WTC11 (cell line): ENCODE results near the gene IRF4. TPM values are rescaled to one million over a fixed set of nuclear protein-coding genes. Genes with fewer than 3 reads are reported as not detected.

Experiments used
- ATAC-seq: fragments of 200-7000 bp; cut with Tn5 transposase; 2 replicates; pipeline ENCODE4 v1.10.0; 2021; ENCODE audit warnings: mild to moderate bottlenecking, moderate library complexity
- CTCF ChIA-PET: fragments of 300-600 bp; sonication (Branson Sonifier 250); formaldehyde crosslinking; loops from one replicate; lab custom pipeline; 2021; ENCODE audit warnings: antibody characterized with exemption; lab: Charles Lee
- POLR2A ChIA-PET: fragments of 350-600 bp; sonication (Branson Sonifier 250); formaldehyde crosslinking; loops from one replicate; lab custom pipeline; 2021; ENCODE audit warnings: antibody characterized with exemption; lab: Charles Lee
- DNase-seq: peaks from one replicate; pipeline ENCODE4 v3.0.0; 2021; ENCODE audit warnings: low spot score
- H3K27ac Mint-ChIP-seq: 2 replicates; pipeline ENCODE4 v1.8.0; 2021; ENCODE audit warnings: mixed read lengths
- H3K27me3 Mint-ChIP-seq: 2 replicates; pipeline ENCODE4 v1.8.0; 2021; ENCODE audit warnings: low read depth, mild to moderate bottlenecking, moderate library complexity, mixed read lengths
- H3K36me3 Mint-ChIP-seq: 2 replicates; pipeline ENCODE4 v1.8.0; 2021; ENCODE audit warnings: mixed read lengths
- H3K4me1 Mint-ChIP-seq: 2 replicates; pipeline ENCODE4 v1.8.0; 2022; ENCODE audit warnings: mixed read lengths
- H3K4me3 Mint-ChIP-seq: 2 replicates; pipeline ENCODE4 v1.8.0; 2021; ENCODE audit warnings: mild to moderate bottlenecking, moderate library complexity, mixed read lengths
- H3K9me3 Mint-ChIP-seq: 2 replicates; pipeline ENCODE4 v1.8.0; 2021; ENCODE audit warnings: mixed read lengths
- AFF4 ChIP-seq: sonication (generic); formaldehyde crosslinking; IDR thresholded peaks from 2 replicates; pipeline ENCODE4 v1.8.1; 2023; ENCODE audit warnings: mild to moderate bottlenecking, missing genetic modification reagents, borderline replicate concordance
- AR ChIP-seq: fragments of 250-450 bp; sonication (Bioruptor Pico); IDR thresholded peaks from 2 replicates; pipeline ENCODE4 v1.9.0; 2021; ENCODE audit warnings: mild to moderate bottlenecking
- ATF1 ChIP-seq: sonication (generic); formaldehyde crosslinking; IDR thresholded peaks from 2 replicates; pipeline ENCODE4 v1.8.1; 2023; ENCODE audit warnings: mild to moderate bottlenecking, moderate library complexity, missing genetic modification reagents
- CREB1 ChIP-seq: sonication (generic); formaldehyde crosslinking; IDR thresholded peaks from 2 replicates; pipeline ENCODE4 v1.8.0; 2023; ENCODE audit warnings: mild to moderate bottlenecking, missing genetic modification reagents
- ETV6 ChIP-seq: sonication (generic); formaldehyde crosslinking; IDR thresholded peaks from 2 replicates; pipeline ENCODE4 v1.8.1; 2022; ENCODE audit warnings: mild to moderate bottlenecking, missing genetic modification reagents
- GRHL2 ChIP-seq: fragments of 250-450 bp; sonication (Bioruptor Pico); IDR thresholded peaks from 2 replicates; pipeline ENCODE4 v1.8.0; 2022; ENCODE audit warnings: mild to moderate bottlenecking, moderate library complexity; ENCODE audit not compliant: insufficient replicate concordance, severe bottlenecking
- GTF2I ChIP-seq: fragments of 250-450 bp; sonication (Bioruptor Pico); conservative IDR thresholded peaks from 2 replicates; pipeline ENCODE4 v1.4.0; 2021; ENCODE audit warnings: mild to moderate bottlenecking
- HMGA2 ChIP-seq: fragments of 250-450 bp; sonication (Bioruptor Pico); IDR thresholded peaks from 2 replicates; pipeline ENCODE4 v1.4.0; 2021; ENCODE audit warnings: mild to moderate bottlenecking, moderate library complexity
- IRF2 ChIP-seq: sonication (generic); formaldehyde crosslinking; IDR thresholded peaks from 2 replicates; pipeline ENCODE4 v1.8.0; 2022; ENCODE audit warnings: low read depth, missing genetic modification reagents, borderline replicate concordance
- JAZF1 ChIP-seq: fragments of 250-450 bp; sonication (Bioruptor Pico); IDR thresholded peaks from 2 replicates; pipeline ENCODE4 v1.9.0; 2021; ENCODE audit warnings: moderate library complexity, mild to moderate bottlenecking, inconsistent platforms
- JUN ChIP-seq: sonication (generic); formaldehyde crosslinking; IDR thresholded peaks from 2 replicates; pipeline ENCODE4 v1.8.0; 2023; ENCODE audit warnings: mild to moderate bottlenecking, missing genetic modification reagents
- MAX ChIP-seq: sonication (generic); formaldehyde crosslinking; IDR thresholded peaks from 2 replicates; pipeline ENCODE4 v1.8.0; 2022; ENCODE audit warnings: mild to moderate bottlenecking, missing genetic modification reagents
- MYBL2 ChIP-seq: sonication (generic); formaldehyde crosslinking; IDR thresholded peaks from 2 replicates; pipeline ENCODE4 v1.8.1; 2023; ENCODE audit warnings: mild to moderate bottlenecking, moderate library complexity, missing genetic modification reagents
- NFATC4 ChIP-seq: fragments of 250-450 bp; sonication (Bioruptor Pico); IDR thresholded peaks from 2 replicates; pipeline ENCODE4 v1.9.0; 2021; ENCODE audit warnings: mild to moderate bottlenecking
- NFYB ChIP-seq: sonication (generic); formaldehyde crosslinking; conservative IDR thresholded peaks from 2 replicates; pipeline ENCODE4 v1.8.0; 2022; ENCODE audit warnings: low read depth, missing genetic modification reagents
- NR1H2 ChIP-seq: sonication (generic); formaldehyde crosslinking; IDR thresholded peaks from 2 replicates; pipeline ENCODE4 v1.9.0; 2021; ENCODE audit warnings: mild to moderate bottlenecking, moderate library complexity, missing genetic modification reagents
- RORB ChIP-seq: fragments of 250-450 bp; sonication (Bioruptor Pico); IDR thresholded peaks from 2 replicates; pipeline ENCODE4 v1.9.0; 2021; ENCODE audit warnings: mild to moderate bottlenecking
- TCF7 ChIP-seq: sonication (generic); formaldehyde crosslinking; IDR thresholded peaks from 2 replicates; pipeline ENCODE4 v1.8.0; 2022; ENCODE audit warnings: mild to moderate bottlenecking, low read depth, missing genetic modification reagents, moderate library complexity
- TEAD1 ChIP-seq: sonication (generic); formaldehyde crosslinking; IDR thresholded peaks from 2 replicates; pipeline ENCODE4 v1.8.0; 2022; ENCODE audit warnings: mild to moderate bottlenecking, missing genetic modification reagents
- TEAD4 ChIP-seq: sonication (generic); formaldehyde crosslinking; IDR thresholded peaks from 2 replicates; pipeline ENCODE4 v1.8.0; 2022; ENCODE audit warnings: mild to moderate bottlenecking, missing genetic modification reagents
- ZBTB43 ChIP-seq: sonication (generic); formaldehyde crosslinking; IDR thresholded peaks from 2 replicates; pipeline ENCODE4 v1.8.1; 2023; ENCODE audit warnings: mild to moderate bottlenecking, missing genetic modification reagents
- ZNF138 ChIP-seq: sonication (generic); formaldehyde crosslinking; conservative IDR thresholded peaks from 2 replicates; pipeline ENCODE4 v1.8.1; 2022; ENCODE audit warnings: mild to moderate bottlenecking, moderate library complexity, missing genetic modification reagents
- ZNF219 ChIP-seq: sonication (generic); formaldehyde crosslinking; IDR thresholded peaks from 2 replicates; pipeline ENCODE4 v1.8.0; 2023; ENCODE audit warnings: missing genetic modification reagents, mild to moderate bottlenecking, borderline replicate concordance
- ZNF512 ChIP-seq: sonication (generic); formaldehyde crosslinking; IDR thresholded peaks from 2 replicates; pipeline ENCODE4 v1.8.1; 2022; ENCODE audit warnings: missing genetic modification reagents, borderline replicate concordance
- total RNA-seq: library from RNA; stranded (reverse); gene quantifications from 3 replicates; pipeline ENCODE4 v1.2.3, GENCODE V29; 2021

IRF4 gene
- total RNA-seq, 1 experiment from 2014 or later = 1.6 TPM

GRCh38 chr6:346386-347030 is 45.0 kb upstream of the IRF4 start (continued):
- TF ChIP-seq NFYB (CRISPR knock-in tag) = no peak

- POLR2A ChIA-PET = no interaction called here
- H3K36me3 Mint-ChIP-seq = peaks cover 87% of the 10 kb centered on the region
- peaks cover 5% of the 10 kb centered on the region for H3K4me1 Mint-ChIP-seq
- peaks cover 5% of the 10 kb centered on the region; the same call in 1 of the 2 replicates for H3K27me3 Mint-ChIP-seq
- ATAC-seq = no peak
- H3K4me3 Mint-ChIP-seq = no peak overlapping the region
- TF ChIP-seq RORB (CRISPR knock-in tag) = no peak
- no peak for TF ChIP-seq GTF2I (CRISPR knock-in tag)
- no peak for TF ChIP-seq HMGA2 (CRISPR knock-in tag)
- no peak for TF ChIP-seq ZNF219 (CRISPR knock-in tag)
- no peak for TF ChIP-seq TEAD4 (CRISPR knock-in tag)
- TF ChIP-seq GRHL2 (CRISPR knock-in tag) = no peak
- TF ChIP-seq ZNF138 (CRISPR knock-in tag) = no peak
- TF ChIP-seq ATF1 (CRISPR knock-in tag) = no peak
- TF ChIP-seq MAX (CRISPR knock-in tag) = no peak
- TF ChIP-seq IRF2 (CRISPR knock-in tag) = no peak
- no peak for TF ChIP-seq CREB1 (CRISPR knock-in tag)
- no peak for TF ChIP-seq ETV6 (CRISPR knock-in tag)
- TF ChIP-seq MYBL2 (CRISPR knock-in tag) = no peak
- no peak for TF ChIP-seq TCF7 (CRISPR knock-in tag)
- TF ChIP-seq TEAD1 (CRISPR knock-in tag) = no peak
- TF ChIP-seq JAZF1 = no peak
- no peak for TF ChIP-seq JUN
- H3K27ac Mint-ChIP-seq = no peak overlapping the region
- CTCF ChIA-PET = no interaction called here
- H3K9me3 Mint-ChIP-seq = peaks cover 67% of the 10 kb centered on the region
- no peak for DNase-seq
Observed at GRCh38 chr6:347232-347631, 44.3 kb upstream of the IRF4 start.

- Mint-ChIP-seq H3K27me3 (peaks cover 5% of the 10 kb centered on the region), H3K9me3 (peaks cover 67% of the 10 kb centered on the region), H3K4me3 (no peak overlapping the region), H3K27ac (no peak overlapping the region), H3K4me1 (peaks cover 8% of the 10 kb centered on the region), H3K36me3 (peaks cover 92% of the 10 kb centered on the region)
- ATAC-seq (no peak), DNase-seq (no peak)
- TF ChIP-seq JAZF1 (no peak), TEAD4 (CRISPR knock-in tag) (no peak), ZBTB43 (CRISPR knock-in tag) (no peak), ZNF512 (CRISPR knock-in tag) (no peak), NFATC4 (CRISPR knock-in tag) (no peak), NR1H2 (no peak), AR (CRISPR knock-in tag) (no peak), AFF4 (CRISPR knock-in tag) (no peak)
- POLR2A ChIA-PET = no interaction called here
- CTCF ChIA-PET = no interaction called here
Observed at GRCh38 chr6:347951-348859, 43.3 kb upstream of the IRF4 start.
